MM.1S (cell line): ENCODE data around the gene C2CD2.

Experiments
- EZH2phosphoT487 ChIP-seq: fragments of 300-600 bp; sonication (generic); IDR thresholded peaks from 2 replicates; pipeline ENCODE4 v1.6.1; 2018; ENCODE audit warnings: antibody characterized with exemption, low read length
- TF ChIP-seq, protein P1 (sequence below): fragments of 300-600 bp; sonication (generic); IDR thresholded peaks from 2 replicates; pipeline ENCODE4 v1.5.1; 2016; ENCODE audit warnings: antibody characterized with exemption, low read length, mixed read lengths

DNA sequence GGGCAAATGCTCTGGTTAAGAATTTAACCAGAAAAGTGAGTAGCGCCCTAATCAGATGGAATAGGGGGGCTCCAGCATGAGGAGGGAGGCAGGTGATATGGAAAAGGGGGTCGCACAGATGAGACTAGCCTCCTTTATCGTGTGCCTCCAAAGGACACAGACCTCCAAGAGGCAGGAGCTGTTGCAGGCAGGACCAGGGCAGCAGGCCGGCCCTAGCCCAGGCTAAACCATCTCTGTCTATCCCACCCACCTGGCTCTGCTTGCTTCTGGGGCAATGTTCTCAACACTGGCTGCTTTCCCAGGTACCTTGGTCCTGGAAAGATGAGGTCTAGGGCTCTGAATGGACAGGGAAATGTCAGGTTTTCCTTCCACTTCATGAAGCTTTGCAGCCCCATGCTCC is 36.3 kb downstream of the C2CD2 start:
- TF ChIP-seq, protein P1, sequence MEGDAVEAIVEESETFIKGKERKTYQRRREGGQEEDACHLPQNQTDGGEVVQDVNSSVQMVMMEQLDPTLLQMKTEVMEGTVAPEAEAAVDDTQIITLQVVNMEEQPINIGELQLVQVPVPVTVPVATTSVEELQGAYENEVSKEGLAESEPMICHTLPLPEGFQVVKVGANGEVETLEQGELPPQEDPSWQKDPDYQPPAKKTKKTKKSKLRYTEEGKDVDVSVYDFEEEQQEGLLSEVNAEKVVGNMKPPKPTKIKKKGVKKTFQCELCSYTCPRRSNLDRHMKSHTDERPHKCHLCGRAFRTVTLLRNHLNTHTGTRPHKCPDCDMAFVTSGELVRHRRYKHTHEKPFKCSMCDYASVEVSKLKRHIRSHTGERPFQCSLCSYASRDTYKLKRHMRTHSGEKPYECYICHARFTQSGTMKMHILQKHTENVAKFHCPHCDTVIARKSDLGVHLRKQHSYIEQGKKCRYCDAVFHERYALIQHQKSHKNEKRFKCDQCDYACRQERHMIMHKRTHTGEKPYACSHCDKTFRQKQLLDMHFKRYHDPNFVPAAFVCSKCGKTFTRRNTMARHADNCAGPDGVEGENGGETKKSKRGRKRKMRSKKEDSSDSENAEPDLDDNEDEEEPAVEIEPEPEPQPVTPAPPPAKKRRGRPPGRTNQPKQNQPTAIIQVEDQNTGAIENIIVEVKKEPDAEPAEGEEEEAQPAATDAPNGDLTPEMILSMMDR: no peak
- no peak for TF ChIP-seq EZH2phosphoT487
